HEK293 (cell line): ENCODE data around the gene NOP9.

Experiments
- CTCF ChIA-PET: fragments of 350-600 bp; formaldehyde crosslinking; extraction: SDS; loops from one replicate; lab custom pipeline; 2021; ENCODE audit warnings: antibody characterized with exemption; lab: Yijun Ruan, JAX
- POLR2A ChIA-PET: fragments of 300-600 bp; formaldehyde crosslinking; extraction: SDS; loops from one replicate; lab custom pipeline; 2020; ENCODE audit warnings: antibody characterized with exemption, inconsistent platforms; lab: Yijun Ruan, JAX
- H3K27ac ChIP-seq: fragments of 200-500 bp; sonication (Bioruptor generic); 2 replicates; pipeline ENCODE4 v1.5.1; 2014; ENCODE audit warnings: low read depth, low read length, control low read depth, inconsistent platforms; ENCODE audit errors: extremely low read depth
- H3K36me3 ChIP-seq, 2 experiments: fragments of 200-500 bp in 1 of 2; sonication (Bioruptor generic) in 1 of 2; 1 replicate in 1 of 2; 2 replicates in 1 of 2; pipeline ENCODE4 v1.5.1; 2014 to 2017; ENCODE audit warnings: inconsistent platforms in 2 of 2, low read length in 2 of 2; ENCODE audit not compliant: control insufficient read depth in 2 of 2, insufficient read depth in 1 of 2
- H3K4me1 ChIP-seq: fragments of 200-500 bp; sonication (Bioruptor generic); 2 replicates; pipeline ENCODE4 v1.5.1; 2014; ENCODE audit warnings: mild to moderate bottlenecking, low read length, inconsistent platforms; ENCODE audit not compliant: control insufficient read depth, insufficient read depth
- H3K4me3 ChIP-seq: 2 replicates; pipeline ENCODE4 v1.5.1; 2011; ENCODE audit warnings: low read depth, mild to moderate bottlenecking, control low read depth, low read length, moderate library complexity
- H3K9me3 ChIP-seq: fragments of 200-500 bp; sonication (Bioruptor generic); 2 replicates; pipeline ENCODE4 v1.5.1; 2014; ENCODE audit warnings: low read depth, low read length, inconsistent platforms; ENCODE audit not compliant: control insufficient read depth, insufficient read depth
- FEZF1 ChIP-seq: fragments of 450-650 bp; formaldehyde crosslinking; IDR thresholded peaks from 2 replicates; pipeline ENCODE4 v1.5.1; 2016; ENCODE audit warnings: missing biosample characterization, missing genetic modification characterization
- GLI2 ChIP-seq: fragments of 450-650 bp; formaldehyde crosslinking; IDR thresholded peaks from 2 replicates; pipeline ENCODE4; 2017; ENCODE audit warnings: missing biosample characterization, missing genetic modification characterization, low read depth, borderline replicate concordance
- GLIS1 ChIP-seq: fragments of 450-650 bp; formaldehyde crosslinking; IDR thresholded peaks from 2 replicates; pipeline ENCODE4 v1.5.1; 2016; ENCODE audit warnings: missing biosample characterization, missing genetic modification characterization
- HOXA7 ChIP-seq: sonication (generic); formaldehyde crosslinking; IDR thresholded peaks from 2 replicates; pipeline ENCODE4 v1.8.1; 2022; ENCODE audit warnings: missing genetic modification reagents, borderline replicate concordance
- HOXC10 ChIP-seq: sonication (generic); formaldehyde crosslinking; IDR thresholded peaks from 2 replicates; pipeline ENCODE4 v1.8.1; 2023; ENCODE audit warnings: mild to moderate bottlenecking, missing genetic modification reagents
- KLF9 ChIP-seq: fragments of 450-650 bp; formaldehyde crosslinking; IDR thresholded peaks from 2 replicates; pipeline ENCODE4 v1.5.1; 2016; ENCODE audit warnings: missing biosample characterization, missing genetic modification characterization, low read depth
- OSR2 ChIP-seq: fragments of 450-650 bp; formaldehyde crosslinking; IDR thresholded peaks from 2 replicates; pipeline ENCODE4 v1.5.1; 2016; ENCODE audit warnings: missing biosample characterization, missing genetic modification characterization
- ZBTB1 ChIP-seq: fragments of 450-650 bp; formaldehyde crosslinking; IDR thresholded peaks from 2 replicates; pipeline ENCODE4 v1.5.1; 2016; ENCODE audit warnings: missing biosample characterization, missing genetic modification characterization
- ZBTB17 ChIP-seq: fragments of 450-650 bp; formaldehyde crosslinking; IDR thresholded peaks from 2 replicates; pipeline ENCODE4 v1.5.1; 2016; ENCODE audit warnings: missing biosample characterization, missing genetic modification characterization
- ZFP37 ChIP-seq: fragments of 450-650 bp; formaldehyde crosslinking; IDR thresholded peaks from 2 replicates; pipeline ENCODE4 v1.5.1; 2016; ENCODE audit warnings: missing biosample characterization, missing genetic modification characterization
- ZFP41 ChIP-seq: fragments of 450-650 bp; formaldehyde crosslinking; IDR thresholded peaks from 2 replicates; pipeline ENCODE4 v1.5.1; 2016; ENCODE audit warnings: missing biosample characterization, missing genetic modification characterization, borderline replicate concordance
- ZNF138 ChIP-seq: fragments of 450-650 bp; formaldehyde crosslinking; IDR thresholded peaks from 2 replicates; pipeline ENCODE4 v1.5.1; 2016; ENCODE audit warnings: missing biosample characterization, missing genetic modification characterization, borderline replicate concordance
- ZNF16 ChIP-seq: fragments of 450-650 bp; formaldehyde crosslinking; IDR thresholded peaks from 2 replicates; pipeline ENCODE4 v1.5.1; 2016; ENCODE audit warnings: low read depth, missing biosample characterization, missing genetic modification characterization
- ZNF202 ChIP-seq: fragments of 450-650 bp; formaldehyde crosslinking; IDR thresholded peaks from 2 replicates; pipeline ENCODE4 v1.5.1; 2016; ENCODE audit warnings: missing biosample characterization, missing genetic modification characterization, borderline replicate concordance
- ZNF23 ChIP-seq: fragments of 450-650 bp; formaldehyde crosslinking; IDR thresholded peaks from 2 replicates; pipeline ENCODE4 v1.5.1; 2016; ENCODE audit warnings: missing biosample characterization, missing genetic modification characterization, borderline replicate concordance
- ZNF311 ChIP-seq: fragments of 450-650 bp; formaldehyde crosslinking; IDR thresholded peaks from 2 replicates; pipeline ENCODE4 v1.5.1; 2017; ENCODE audit warnings: missing biosample characterization, missing genetic modification characterization, borderline replicate concordance
- ZNF335 ChIP-seq: fragments of 450-650 bp; formaldehyde crosslinking; conservative IDR thresholded peaks from 2 replicates; pipeline ENCODE4 v1.5.1; 2016; ENCODE audit warnings: missing biosample characterization, missing genetic modification characterization
- ZNF354C ChIP-seq: fragments of 450-650 bp; formaldehyde crosslinking; IDR thresholded peaks from 2 replicates; pipeline ENCODE4 v1.5.1; 2016; ENCODE audit warnings: missing biosample characterization, missing genetic modification characterization, low read depth, borderline replicate concordance
- ZNF366 ChIP-seq: fragments of 450-650 bp; formaldehyde crosslinking; conservative IDR thresholded peaks from 2 replicates; pipeline ENCODE4 v1.5.1; 2016; ENCODE audit warnings: missing biosample characterization, missing genetic modification characterization
- ZNF394 ChIP-seq: fragments of 450-650 bp; formaldehyde crosslinking; IDR thresholded peaks from 2 replicates; pipeline ENCODE4 v1.5.1; 2016; ENCODE audit warnings: missing biosample characterization, missing genetic modification characterization, mild to moderate bottlenecking, moderate library complexity, borderline replicate concordance
- ZNF585B ChIP-seq: fragments of 450-650 bp; formaldehyde crosslinking; IDR thresholded peaks from 2 replicates; pipeline ENCODE4 v1.5.1; 2016; ENCODE audit warnings: missing biosample characterization, missing genetic modification characterization
- ZNF707 ChIP-seq: fragments of 450-650 bp; formaldehyde crosslinking; IDR thresholded peaks from 2 replicates; pipeline ENCODE4 v1.5.1; 2016; ENCODE audit warnings: missing biosample characterization, missing genetic modification characterization
- ZSCAN18 ChIP-seq: fragments of 450-650 bp; formaldehyde crosslinking; IDR thresholded peaks from 2 replicates; pipeline ENCODE4 v1.5.1; 2016; ENCODE audit warnings: missing biosample characterization, missing genetic modification characterization
- ZSCAN23 ChIP-seq: fragments of 450-650 bp; formaldehyde crosslinking; IDR thresholded peaks from 2 replicates; pipeline ENCODE4 v1.5.1; 2016; ENCODE audit warnings: missing biosample characterization, missing genetic modification characterization

NOP9 gene

GRCh38 chr14:24255438-24255837 lies 44.2 kb upstream of the NOP9 start:
- Histone ChIP-seq H3K27ac (no peak overlapping the region), H3K9me3 (no peaks in the 10 kb centered on the region), H3K4me3 (no peak overlapping the region), H3K36me3 (peaks cover 0 to 15% of the 10 kb centered on the region in 2 experiments; a peak in 2 of 3 replicates), H3K4me1 (no peaks in the 10 kb centered on the region)
- ChIA-PET POLR2A (interaction anchor here (0.8 kb wide), 1 partner anchor 16 kb away, joined by 3 read pairs; the partner anchor contains the start of gene RABGGTA), CTCF (interaction anchor here (0.6 to 1.0 kb wide), 4 partner anchors 13 to 176 kb away, joined by 3 to 4 read pairs (median 3); partner anchors contain the start of gene TINF2)
- TF ChIP-seq ZNF16 = no peak

GRCh38 chr14:24255931-24256711 lies 43.5 kb upstream of the NOP9 start:
- ChIA-PET POLR2A (interaction anchor here (0.8 kb wide), 1 partner anchor 15 kb away, joined by 3 read pairs; the partner anchor contains the start of gene RABGGTA), CTCF (interaction anchor here (0.9 to 1.0 kb wide), 2 partner anchors 41 to 43 kb away, joined by 3 read pairs; no protein-coding TSS in a partner anchor)

GRCh38 chr14:24256960-24257359 lies 42.7 kb upstream of the NOP9 start:
- H3K9me3 ChIP-seq = no peaks in the 10 kb centered on the region
- H3K36me3 ChIP-seq = peaks cover 0 to 15% of the 10 kb centered on the region in 2 experiments; a peak in 2 of 3 replicates
- POLR2A ChIA-PET = no interaction called here
- no peaks in the 10 kb centered on the region for H3K4me1 ChIP-seq
- TF ChIP-seq ZNF23 (tag by site-specific recombination) (no peak), GLI2 (tag by site-specific recombination) (no peak), ZNF394 (tag by site-specific recombination) (no peak), ZNF311 (tag by site-specific recombination) (no peak), ZBTB17 (tag by site-specific recombination) (no peak), ZNF138 (tag by site-specific recombination) (no peak), GLIS1 (tag by site-specific recombination) (no peak), ZSCAN23 (no peak), FEZF1 (tag by site-specific recombination) (no peak), ZNF335 (tag by site-specific recombination) (no peak), ZBTB1 (tag by site-specific recombination) (no peak), KLF9 (no peak), ZSCAN18 (no peak), ZNF366 (tag by site-specific recombination) (no peak), ZFP37 (no peak), ZNF354C (tag by site-specific recombination) (no peak)
- no peak overlapping the region for H3K27ac ChIP-seq
- CTCF ChIA-PET = interaction anchor here (0.9 kb wide), 1 partner anchor 41 kb away, joined by 3 read pairs; no protein-coding TSS in a partner anchor
- no peak overlapping the region for H3K4me3 ChIP-seq

More at GRCh38 chr14:24255931-24256711, 43.5 kb upstream of the NOP9 start:
- no peaks in the 10 kb centered on the region for H3K4me1 ChIP-seq
- peaks cover 0 to 15% of the 10 kb centered on the region in 2 experiments; a peak in 2 of 3 replicates for H3K36me3 ChIP-seq
- no peak overlapping the region for H3K4me3 ChIP-seq
- no peaks in the 10 kb centered on the region for H3K9me3 ChIP-seq
- no peak overlapping the region for H3K27ac ChIP-seq
- TF ChIP-seq ZNF707 (no peak), ZFP41 (tag by site-specific recombination) (no peak), HOXA7 (CRISPR knock-in tag) (no peak), ZNF585B (tag by site-specific recombination) (no peak), ZNF202 (tag by site-specific recombination) (no peak), HOXC10 (no peak), OSR2 (tag by site-specific recombination) (no peak)
